Measurements from ENCODE around the gene SRPX2. TPM values are rescaled to one million over a fixed set of nuclear protein-coding genes. Genes with fewer than 3 reads are reported as not detected.
"Not testable (repeated sequence)": the region's sequence is repeated elsewhere in the genome, so short reads cannot be mapped to it uniquely, and the experiment has no call there.

Gene SRPX2
- total and polyA plus RNA-seq, 2 of the 13 experiments (the other 11 are each of a cell fraction or from before 2014, with no cell fraction given), result 1.5 to 6.7 TPM

DNA sequence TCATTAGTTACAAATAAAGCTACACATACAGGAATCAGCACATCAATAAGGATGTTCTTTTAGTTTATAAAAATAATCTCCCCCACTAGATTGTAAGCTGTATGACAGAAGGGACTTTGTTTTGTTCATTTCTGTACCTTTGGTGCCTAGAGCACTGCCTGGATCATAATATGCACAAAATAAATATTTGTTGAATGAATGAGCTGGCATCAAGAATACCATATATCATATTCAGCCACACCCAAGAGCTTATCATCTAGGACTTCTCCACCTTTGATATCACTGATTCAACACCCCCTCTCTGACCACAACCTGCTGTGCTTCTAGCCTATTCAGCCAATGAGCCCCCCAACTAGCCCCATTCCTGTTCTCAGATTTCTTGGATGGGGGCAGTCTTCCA lies 77.3 kb downstream of the SRPX2 start:
- no peak overlapping the region for H3K27ac ChIP-seq (ENCODE audit: extremely low read length, insufficient read depth, low read length)
- H3K36me3 ChIP-seq (replicated peaks in 1 of 2; ENCODE audit: control insufficient read depth in 1 of 2, insufficient read depth in 2 of 2, low read length in 2 of 2), result no peaks in the 10 kb centered on the region
- H3K9ac ChIP-seq (ENCODE audit: insufficient read depth, low read depth, low read length), result no peak overlapping the region
- BruUV-seq (replicated peaks), result no TSS peak
- no peak for TF ChIP-seq MYNN (CRISPR knock-in tag; IDR thresholded peaks at IDR 0.05; ENCODE audit: low read depth)
- DNase-seq (ENCODE audit: low spot score), result no peak
- ATAC-seq, result no peak
- no peak overlapping the region for H2AFZ ChIP-seq (ENCODE audit: low read length)
- H3K9me3 ChIP-seq (ENCODE audit: low read length), result no peaks in the 10 kb centered on the region
- H3K79me2 ChIP-seq (ENCODE audit: insufficient read depth, low read length), result no peaks in the 10 kb centered on the region
- in situ Hi-C loops (cut with HindIII; ENCODE audit: extremely low pct_ligation_motif_present, low pct_unique_long_range_greater_than_20kb) (no loop called here), intact Hi-C loops (cut with micrococcal nuclease; ENCODE audit: unreplicated experiment) (no loop called here)
- ChIA-PET CTCF (ENCODE audit: low intra/inter-chr PET ratio, low total read pairs) (no interaction called here), POLR2A (no interaction called here)
- FAIRE-seq, result no peak
- no peak overlapping the region for H3K4me2 ChIP-seq (ENCODE audit: low read depth, low read length)
- H3K4me1 ChIP-seq (ENCODE audit: insufficient read depth, low read length), result no peaks in the 10 kb centered on the region
- no peaks in the 10 kb centered on the region for H3K27me3 ChIP-seq (ENCODE audit: control insufficient read depth in 1 of 2, insufficient read depth in 2 of 2, low read length in 2 of 2)
- no peak overlapping the region for H3K4me3 ChIP-seq (replicated peaks in 1 of 3; ENCODE audit: insufficient read depth in 1 of 3, low read depth in 2 of 3, low read length in 3 of 3)
- no peaks in the 10 kb centered on the region for H4K20me1 ChIP-seq (ENCODE audit: insufficient read depth, low read length)

DNA sequence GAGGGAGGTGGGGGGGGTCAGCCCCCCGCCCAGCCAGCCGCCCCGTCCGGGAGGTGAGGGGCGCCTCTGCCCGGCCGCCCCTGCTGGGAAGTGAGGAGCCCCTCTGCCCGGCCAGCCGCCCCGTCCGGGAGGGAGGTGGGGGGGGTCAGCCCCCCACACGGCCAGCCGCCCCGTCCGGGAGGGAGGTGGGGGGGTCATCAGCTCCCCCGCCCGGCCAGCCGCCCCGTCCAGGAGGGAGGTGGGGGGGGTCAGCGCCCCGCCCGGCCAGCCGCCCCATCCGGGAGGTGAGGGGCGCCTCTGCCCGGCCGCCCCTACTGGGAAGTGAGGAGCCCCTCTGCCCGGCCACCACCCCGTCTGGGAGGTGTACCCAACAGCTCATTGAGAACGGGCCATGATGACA lies 80.0 kb downstream of the SRPX2 start:
- WGBS (ENCODE audit: low lambda C conversion rate), result 100% methylated on average over 2 of the region's 30 CpGs
- H3K4me3 ChIP-seq (replicated peaks in 1 of 3; ENCODE audit: insufficient read depth in 1 of 3, low read depth in 2 of 3, low read length in 3 of 3); ATAC-seq; DNase-seq (ENCODE audit: low spot score); H3K9me3 ChIP-seq (ENCODE audit: low read length); H3K4me1 ChIP-seq (ENCODE audit: insufficient read depth, low read length); FAIRE-seq; H4K20me1 ChIP-seq (ENCODE audit: insufficient read depth, low read length); H3K36me3 ChIP-seq (replicated peaks in 1 of 2; ENCODE audit: control insufficient read depth in 1 of 2, insufficient read depth in 2 of 2, low read length in 2 of 2); in situ Hi-C loops (cut with HindIII; ENCODE audit: extremely low pct_ligation_motif_present, low pct_unique_long_range_greater_than_20kb); POLR2A ChIA-PET; H3K79me2 ChIP-seq (ENCODE audit: insufficient read depth, low read length); H3K27me3 ChIP-seq (ENCODE audit: control insufficient read depth in 1 of 2, insufficient read depth in 2 of 2, low read length in 2 of 2); BruUV-seq (replicated peaks); H3K4me2 ChIP-seq (ENCODE audit: low read depth, low read length); H3K9ac ChIP-seq (ENCODE audit: insufficient read depth, low read depth, low read length); intact Hi-C loops (cut with micrococcal nuclease; ENCODE audit: unreplicated experiment); H3K27ac ChIP-seq (ENCODE audit: extremely low read length, insufficient read depth, low read length); CTCF ChIA-PET (ENCODE audit: low intra/inter-chr PET ratio, low total read pairs); H2AFZ ChIP-seq (ENCODE audit: low read length): not testable (repeated sequence)

Other genes with a start within 250 kb of the SRPX2 start
- gene PCDH19, start 233.9 kb upstream of the SRPX2 start, total RNA-seq (2016; rRNA removed; fragmentation: Illumina TruSeq; extraction: Trizol), result 0.02 and 0.03 TPM in 2 replicates
- gene PCDH19, start 233.9 kb upstream of the SRPX2 start, polyA plus RNA-seq (2011; rRNA removed), result 0.09 and 0.24 TPM in 2 replicates
- not detected in 2 replicates for gene TNMD, start 59.3 kb upstream of the SRPX2 start, total RNA-seq (2016; rRNA removed; fragmentation: Illumina TruSeq; extraction: Trizol)
- gene TNMD, start 59.3 kb upstream of the SRPX2 start, polyA plus RNA-seq (2011; rRNA removed), result not detected in 2 replicates
- gene TSPAN6, start 7.4 kb upstream of the SRPX2 start, total RNA-seq (2016; rRNA removed; fragmentation: Illumina TruSeq; extraction: Trizol), result 78.4 and 133 TPM in 2 replicates
- gene TSPAN6, start 7.4 kb upstream of the SRPX2 start, polyA plus RNA-seq (2011; rRNA removed), result 51.2 and 78.9 TPM in 2 replicates
- 0.67 and 0.73 TPM in 2 replicates for gene SYTL4, start 87.9 kb downstream of the SRPX2 start, total RNA-seq (2016; rRNA removed; fragmentation: Illumina TruSeq; extraction: Trizol)
- 0.22 and 0.41 TPM in 2 replicates for gene SYTL4, start 87.9 kb downstream of the SRPX2 start, polyA plus RNA-seq (2011; rRNA removed)
- 26.7 and 37.1 TPM in 2 replicates for gene CSTF2, start 176.2 kb downstream of the SRPX2 start, total RNA-seq (2016; rRNA removed; fragmentation: Illumina TruSeq; extraction: Trizol)
- 17.5 and 19.7 TPM in 2 replicates for gene CSTF2, start 176.2 kb downstream of the SRPX2 start, polyA plus RNA-seq (2011; rRNA removed)
- not detected in 2 replicates for gene NOX1, start 230.2 kb downstream of the SRPX2 start, total RNA-seq (2016; rRNA removed; fragmentation: Illumina TruSeq; extraction: Trizol)
- gene NOX1, start 230.2 kb downstream of the SRPX2 start, polyA plus RNA-seq (2011; rRNA removed), result 0.07 and 0.10 TPM in 2 replicates